Mucosa of descending colon (tissue), 3 donors: ENCODE data around the gene ERBB3. TPM values are rescaled to one million over a fixed set of nuclear protein-coding genes. Genes with fewer than 3 reads are reported as not detected.
A peak's percentile ranks its signal among the peaks of the same experiment; 100 is the strongest.

Source experiments
- ATAC-seq: fragments of 200-7000 bp; cut with Tn5 transposase; one replicate; pipeline ENCODE4 v1.9.1; 2020; ENCODE audit warnings: mild to moderate bottlenecking, moderate library complexity
- DNase-seq, 3 donors: peaks; one replicate each; pipeline ENCODE4 v3.0.0-alpha.2; 2020
- H3K36me3 ChIP-seq: fragments of 200-600 bp; one replicate; pipeline ENCODE4 v1.8.0; 2021; ENCODE audit warnings: low read depth, mild to moderate bottlenecking
- H3K4me1 ChIP-seq: fragments of 200-600 bp; one replicate; pipeline ENCODE4 v1.8.0; 2021; ENCODE audit warnings: low read depth, mild to moderate bottlenecking
- H3K4me3 ChIP-seq: fragments of 200-600 bp; one replicate; pipeline ENCODE4 v1.8.0; 2021; ENCODE audit warnings: mild to moderate bottlenecking
- H3K9me3 ChIP-seq: fragments of 200-600 bp; one replicate; pipeline ENCODE4 v1.8.0; 2021; ENCODE audit warnings: mild to moderate bottlenecking
- intact Hi-C, 2 donors: fragments of 100-400 bp; cut with DNase I in 1 of 2; cut with micrococcal nuclease in 1 of 2; formaldehyde crosslinking; loops; one replicate each; pipeline versions ENCODE4 v1.11.0 to v1.11.1; 2022; cut with DNase I, micrococcal nuclease
- total RNA-seq, 3 donors: library from RNA; stranded (reverse); fragmentation: NEBNext Ultra II Directional in 2 of 3; extraction: Animal tissue kit (Norgen Biotek cat#: 25700) in 2 of 3; gene quantifications; one replicate each; pipeline versions ENCODE4 v1.2.1 to v1.2.4, GENCODE V29; 2021 to 2023
- TF ChIP-seq, protein P1 (sequence below): fragments of 200-600 bp; IDR thresholded peaks from one replicate; pipeline ENCODE4 v1.8.0; 2022; ENCODE audit warnings: antibody characterized with exemption, mild to moderate bottlenecking
- donor health status: DM: no; HTN: no; CAD: no; lungs with moderate emphysema.
- donor health status: DM: no; HTN: no; CAD: no.
- donor health status: DM: no; HTN: yes; CAD: no.

Gene ERBB3
- total RNA-seq, 3 donors from 2014 or later = 136 to 423 (median 212) TPM

DNA sequence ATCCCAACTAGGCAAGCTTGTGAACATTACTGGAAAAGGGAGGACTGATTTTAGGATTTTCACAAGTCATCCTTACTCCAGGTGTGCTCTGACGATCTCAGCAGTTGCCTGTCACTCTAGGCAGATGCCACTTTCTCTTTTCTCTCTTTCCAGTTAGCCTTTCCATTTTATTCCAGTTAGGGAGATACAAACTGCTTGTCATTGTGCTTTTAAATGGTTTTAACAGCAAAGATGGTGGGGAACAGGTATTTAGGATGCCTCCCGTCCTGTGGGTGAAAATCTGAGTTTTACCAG, 25.6 kb downstream of the ERBB3 start:
- intact Hi-C loops = no loop called here
- no peak for DNase-seq

DNA sequence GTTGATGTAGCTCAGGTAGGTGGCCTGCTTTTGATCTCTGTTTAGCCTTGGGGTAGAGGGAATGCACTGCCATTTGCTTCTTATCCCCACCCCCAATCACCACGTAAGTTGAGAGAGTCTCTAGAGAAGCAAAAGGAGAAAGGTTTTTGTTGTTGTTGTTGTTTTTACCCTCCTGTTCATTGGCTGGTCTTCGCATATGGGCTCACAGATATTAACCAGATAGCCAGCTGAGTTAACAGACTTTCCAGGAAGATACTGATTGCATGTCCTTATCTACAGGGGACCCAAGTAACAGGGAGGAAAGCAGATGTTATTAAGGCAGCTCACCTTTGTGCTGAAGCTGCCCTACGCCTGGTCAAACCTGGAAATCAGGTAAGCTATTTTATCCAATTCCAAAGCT, 27.3 kb downstream of the ERBB3 start:
- Histone ChIP-seq H3K36me3 (peaks cover 8% of the 10 kb centered on the region), H3K9me3 (no peaks in the 10 kb centered on the region), H3K4me3 (no peak overlapping the region), H3K4me1 (peaks cover 21% of the 10 kb centered on the region)
- TF ChIP-seq, protein P1, sequence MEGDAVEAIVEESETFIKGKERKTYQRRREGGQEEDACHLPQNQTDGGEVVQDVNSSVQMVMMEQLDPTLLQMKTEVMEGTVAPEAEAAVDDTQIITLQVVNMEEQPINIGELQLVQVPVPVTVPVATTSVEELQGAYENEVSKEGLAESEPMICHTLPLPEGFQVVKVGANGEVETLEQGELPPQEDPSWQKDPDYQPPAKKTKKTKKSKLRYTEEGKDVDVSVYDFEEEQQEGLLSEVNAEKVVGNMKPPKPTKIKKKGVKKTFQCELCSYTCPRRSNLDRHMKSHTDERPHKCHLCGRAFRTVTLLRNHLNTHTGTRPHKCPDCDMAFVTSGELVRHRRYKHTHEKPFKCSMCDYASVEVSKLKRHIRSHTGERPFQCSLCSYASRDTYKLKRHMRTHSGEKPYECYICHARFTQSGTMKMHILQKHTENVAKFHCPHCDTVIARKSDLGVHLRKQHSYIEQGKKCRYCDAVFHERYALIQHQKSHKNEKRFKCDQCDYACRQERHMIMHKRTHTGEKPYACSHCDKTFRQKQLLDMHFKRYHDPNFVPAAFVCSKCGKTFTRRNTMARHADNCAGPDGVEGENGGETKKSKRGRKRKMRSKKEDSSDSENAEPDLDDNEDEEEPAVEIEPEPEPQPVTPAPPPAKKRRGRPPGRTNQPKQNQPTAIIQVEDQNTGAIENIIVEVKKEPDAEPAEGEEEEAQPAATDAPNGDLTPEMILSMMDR = no peak
- DNase-seq (no peak), ATAC-seq (no peak)
- intact Hi-C loops = no loop called here

More for the DNA sequence above, 25.6 kb downstream of the ERBB3 start:
- Histone ChIP-seq H3K4me1 (peaks cover 22% of the 10 kb centered on the region), H3K4me3 (no peak overlapping the region), H3K9me3 (no peaks in the 10 kb centered on the region), H3K36me3 (peaks cover 5% of the 10 kb centered on the region)
- TF ChIP-seq, protein P1 = no peak
- no peak for ATAC-seq

DNA sequence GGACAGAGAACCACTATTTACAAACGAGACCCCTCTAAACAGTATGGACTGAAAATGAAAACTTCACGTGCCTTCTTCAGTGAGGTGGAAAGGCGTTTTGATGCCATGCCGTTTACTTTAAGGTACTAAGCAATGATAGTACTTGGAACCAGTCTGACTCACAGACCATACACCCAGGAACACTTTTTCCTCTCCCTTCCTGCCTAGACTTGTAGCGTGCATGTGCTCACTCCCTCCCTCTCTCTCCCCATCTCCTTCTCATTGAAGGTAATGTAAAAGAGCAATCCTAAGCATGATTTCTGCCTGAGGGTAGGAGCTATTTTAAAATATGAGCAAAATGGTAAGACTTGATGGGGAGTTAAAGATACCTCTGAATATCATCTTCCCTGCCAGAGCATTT, 30.6 kb downstream of the ERBB3 start:
- intact Hi-C loops = no loop called here

DNA sequence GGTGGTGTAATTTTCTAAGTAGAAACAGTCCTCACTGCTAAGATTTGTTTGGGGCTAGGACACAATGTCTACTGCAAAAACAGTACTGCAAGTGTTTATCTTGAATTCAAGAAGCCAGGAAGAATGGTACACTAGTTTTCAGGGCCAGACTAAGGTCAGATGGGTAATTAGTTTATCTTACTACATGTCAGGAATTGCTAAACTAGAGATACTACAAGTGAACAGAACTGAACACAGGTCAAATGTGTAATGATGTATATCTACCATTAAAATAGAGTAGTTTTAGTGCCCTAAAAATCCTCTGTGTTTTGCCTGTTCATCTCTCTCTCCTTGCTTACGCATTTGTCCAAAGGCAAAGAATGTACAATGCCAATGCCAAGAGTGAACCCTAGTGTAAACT, 34.1 kb downstream of the ERBB3 start:
- TF ChIP-seq, protein P1 = no peak
- no peak overlapping the region for H3K4me3 ChIP-seq
- H3K4me1 ChIP-seq = peaks cover 5% of the 10 kb centered on the region
- no peak for ATAC-seq
- intact Hi-C loops = no loop called here
- no peak for DNase-seq
- H3K9me3 ChIP-seq = no peaks in the 10 kb centered on the region
- H3K36me3 ChIP-seq = peaks cover 12% of the 10 kb centered on the region

More for the DNA sequence above, 30.6 kb downstream of the ERBB3 start:
- ATAC-seq (no peak), DNase-seq (no peak)
- Histone ChIP-seq H3K36me3 (peaks cover 8% of the 10 kb centered on the region), H3K4me3 (no peak overlapping the region), H3K4me1 (peaks cover 8% of the 10 kb centered on the region), H3K9me3 (no peaks in the 10 kb centered on the region)
- TF ChIP-seq, protein P1 = no peak

DNA sequence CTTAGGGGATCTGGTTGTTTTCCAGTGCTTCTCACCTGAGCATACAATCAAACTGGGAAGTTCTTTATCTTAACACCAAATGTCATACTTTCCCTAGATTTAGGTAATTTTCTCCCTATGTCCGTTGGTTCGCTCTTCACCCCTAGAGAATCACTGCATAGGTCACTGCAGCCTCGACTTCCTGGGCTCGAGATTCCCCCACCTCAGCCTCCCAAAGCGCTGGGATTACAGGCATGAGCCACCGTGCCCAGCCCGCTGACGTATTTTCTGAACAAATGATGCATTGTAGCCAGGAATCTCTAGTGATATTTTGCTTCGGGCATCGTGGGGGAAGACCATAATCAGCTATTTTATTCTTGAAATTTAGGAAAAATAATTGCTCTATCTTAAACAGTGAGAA, 35.4 kb downstream of the ERBB3 start:
- H3K4me1 ChIP-seq = peaks cover 16% of the 10 kb centered on the region
- intact Hi-C loops = no loop called here
- H3K4me3 ChIP-seq = no peak overlapping the region
- TF ChIP-seq, protein P1 = no peak
- no peak for ATAC-seq
- DNase-seq = peak in 1 of 3 donors; percentile 47
- H3K36me3 ChIP-seq = peaks cover 10% of the 10 kb centered on the region
- no peaks in the 10 kb centered on the region for H3K9me3 ChIP-seq
